Activated CD4-positive, alpha-beta T cell treated with anti-CD3 and anti-CD28 coated beads for 36 hours (primary cell): ENCODE results near the gene ZFYVE19. TPM values are rescaled to one million over a fixed set of nuclear protein-coding genes. Genes with fewer than 3 reads are reported as not detected.

ENCODE experiments used
- ATAC-seq: fragments of 200-7000 bp; cut with Tn5 transposase; one replicate; pipeline ENCODE4 v1.10.0; 2021; ENCODE audit warnings: mild to moderate bottlenecking, moderate library complexity
- CTCF ChIA-PET: fragments of 350-600 bp; sonication (Branson Sonifier 250); formaldehyde crosslinking; loops from one replicate; lab custom pipeline; 2021; ENCODE audit warnings: antibody characterized with exemption; lab: Charles Lee
- POLR2A ChIA-PET: fragments of 350-600 bp; sonication (Branson Sonifier 250); formaldehyde crosslinking; loops from one replicate; lab custom pipeline; 2021; ENCODE audit warnings: antibody characterized with exemption, inconsistent platforms; lab: Charles Lee
- DNase-seq: peaks from one replicate; pipeline ENCODE4 v3.0.0-alpha.2; 2020
- H3K27ac Mint-ChIP-seq: one replicate; pipeline ENCODE4 v1.8.0; 2021; ENCODE audit warnings: mixed read lengths
- H3K27me3 Mint-ChIP-seq: one replicate; pipeline ENCODE4 v1.8.0; 2021; ENCODE audit warnings: mixed read lengths
- H3K36me3 Mint-ChIP-seq: one replicate; pipeline ENCODE4 v1.8.0; 2021; ENCODE audit warnings: low read depth, mixed read lengths
- H3K4me1 Mint-ChIP-seq: one replicate; pipeline ENCODE4 v1.8.0; 2021; ENCODE audit warnings: mixed read lengths
- H3K4me3 Mint-ChIP-seq: one replicate; pipeline ENCODE4 v1.8.0; 2021; ENCODE audit warnings: mild to moderate bottlenecking, moderate library complexity, mixed read lengths
- H3K9me3 Mint-ChIP-seq: one replicate; pipeline ENCODE4 v1.8.0; 2021; ENCODE audit warnings: low read depth, mixed read lengths
- intact Hi-C, 2 experiments: fragments of 100-400 bp; cut with DNase I in 1 of 2; cut with micrococcal nuclease in 1 of 2; formaldehyde crosslinking; loops; one replicate each; pipeline versions ENCODE4 v1.14.2 to v1.15.1; 2022 to 2024; cut with DNase I, micrococcal nuclease
- total RNA-seq, 2 experiments: library from RNA; stranded (reverse); gene quantifications; one replicate each; pipeline ENCODE4 v1.2.3, GENCODE V29; 2021

Gene ZFYVE19
- total RNA-seq, 2 experiments from 2014 or later: 27.5 to 33.7 TPM

DNA sequence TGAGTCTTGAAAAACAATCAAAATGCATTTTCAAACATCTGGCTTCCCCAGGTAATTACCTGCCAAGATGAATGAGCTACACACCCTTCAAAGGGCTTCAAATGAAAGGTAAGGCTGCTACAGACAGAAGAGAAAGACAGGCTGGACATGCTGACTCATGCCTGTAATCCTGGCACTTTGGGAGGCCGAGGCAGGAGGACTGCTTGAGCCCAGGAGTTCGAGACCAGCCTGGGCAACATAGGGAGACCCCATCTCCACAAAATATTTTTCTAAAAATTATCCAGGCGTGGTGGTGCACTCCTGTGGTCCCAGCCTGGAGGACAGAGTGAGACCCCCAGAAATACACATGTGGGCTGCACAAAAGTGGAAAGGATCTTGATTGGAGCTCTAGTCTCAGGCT is 14.5 kb upstream of the ZFYVE19 start:
- Mint-ChIP-seq H3K36me3 (peaks cover 13% of the 10 kb centered on the region), H3K9me3 (no peaks in the 10 kb centered on the region), H3K4me1 (peaks cover 30% of the 10 kb centered on the region), H3K27me3 (no peaks in the 10 kb centered on the region), H3K4me3 (no peak overlapping the region), H3K27ac (no peak overlapping the region)
- CTCF ChIA-PET: interaction anchor here (0.7 to 1.5 kb wide), 7 partner anchors 10 to 902 kb away, joined by 3 to 5 read pairs (median 3); no protein-coding TSS in a partner anchor
- intact Hi-C loops: no loop called here
- DNase-seq (no peak), ATAC-seq (no peak)
- POLR2A ChIA-PET: interaction anchor here (0.6 kb wide), 1 partner anchor 51 kb away, joined by 3 read pairs; no protein-coding TSS in a partner anchor

DNA sequence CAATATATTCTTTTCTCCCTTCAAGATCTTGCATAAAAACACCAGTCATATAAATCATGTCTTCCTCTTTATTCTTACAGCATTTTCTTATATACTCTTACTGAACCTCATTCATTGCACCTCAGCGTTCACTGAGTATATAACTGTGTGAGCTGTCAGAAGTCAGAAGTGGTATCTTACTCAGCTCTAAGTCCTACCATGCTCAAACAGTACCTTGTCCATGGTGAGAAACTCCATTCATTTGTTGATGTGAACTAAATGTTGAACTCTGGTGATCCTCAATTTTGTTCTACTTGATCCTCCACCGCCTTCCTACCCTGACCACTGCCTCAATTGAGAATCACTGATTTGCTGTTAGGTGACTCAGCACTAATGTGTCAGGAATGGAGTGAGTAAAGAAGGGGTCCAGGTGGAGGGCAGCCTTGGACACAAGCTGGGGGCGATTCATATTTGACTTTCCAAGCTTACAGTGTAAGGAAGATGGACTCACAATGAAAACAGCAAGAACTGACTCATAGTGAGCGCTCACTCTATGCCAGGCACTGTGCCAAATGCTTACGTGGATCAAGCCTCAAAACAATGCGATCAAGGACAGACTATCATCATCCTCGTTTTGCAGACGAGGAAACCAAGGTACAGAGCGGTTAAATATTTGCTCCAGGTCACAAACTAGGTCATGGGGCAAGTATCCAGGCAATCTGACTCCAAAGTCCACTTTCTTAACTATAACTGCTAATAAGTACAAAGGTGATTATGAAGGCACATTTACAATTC is 13.5 kb upstream of the ZFYVE19 start:
- Mint-ChIP-seq H3K4me1 (peaks cover 29% of the 10 kb centered on the region), H3K9me3 (no peaks in the 10 kb centered on the region), H3K4me3 (no peak overlapping the region), H3K36me3 (peaks cover 20% of the 10 kb centered on the region), H3K27ac (peak overlapping the region; percentile 38), H3K27me3 (no peaks in the 10 kb centered on the region)
- DNase-seq (peak; percentile 74), ATAC-seq (peak; percentile 79)
- CTCF ChIA-PET: interaction anchor here (0.5 to 1.5 kb wide), 4 partner anchors 11 to 901 kb away, joined by 3 to 5 read pairs (median 3); no protein-coding TSS in a partner anchor
- intact Hi-C loops: no loop called here
- POLR2A ChIA-PET: no interaction called here

DNA sequence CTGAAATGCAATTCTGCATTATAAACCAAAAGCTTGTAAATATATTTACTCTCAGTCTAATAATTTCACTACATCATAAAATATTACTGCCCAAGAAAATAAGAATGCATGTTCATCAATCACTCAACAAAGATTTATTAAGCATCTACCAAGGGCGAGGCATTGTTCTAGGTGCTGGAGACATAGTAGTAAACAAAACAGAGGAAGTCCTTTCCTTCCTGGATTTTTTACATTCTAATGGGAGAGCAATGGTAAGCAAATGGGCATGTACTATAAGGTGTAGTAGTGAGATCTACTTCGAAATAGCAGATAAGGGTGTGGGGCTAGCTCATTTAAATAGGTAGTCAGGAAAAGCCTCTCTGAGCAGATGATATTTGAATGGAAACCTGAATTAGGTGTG is 10.8 kb upstream of the ZFYVE19 start:
- no peak overlapping the region for H3K27ac Mint-ChIP-seq
- peaks cover 26% of the 10 kb centered on the region for H3K36me3 Mint-ChIP-seq
- intact Hi-C loops: no loop called here
- H3K27me3 Mint-ChIP-seq: no peaks in the 10 kb centered on the region
- no peaks in the 10 kb centered on the region for H3K9me3 Mint-ChIP-seq
- H3K4me1 Mint-ChIP-seq: peaks cover 40% of the 10 kb centered on the region
- DNase-seq (no peak), ATAC-seq (no peak)
- POLR2A ChIA-PET: no interaction called here
- CTCF ChIA-PET: interaction anchor here (0.8 to 1.6 kb wide), 4 partner anchors 11 to 130 kb away, joined by 3 to 5 read pairs (median 4); no protein-coding TSS in a partner anchor
- no peak overlapping the region for H3K4me3 Mint-ChIP-seq

DNA sequence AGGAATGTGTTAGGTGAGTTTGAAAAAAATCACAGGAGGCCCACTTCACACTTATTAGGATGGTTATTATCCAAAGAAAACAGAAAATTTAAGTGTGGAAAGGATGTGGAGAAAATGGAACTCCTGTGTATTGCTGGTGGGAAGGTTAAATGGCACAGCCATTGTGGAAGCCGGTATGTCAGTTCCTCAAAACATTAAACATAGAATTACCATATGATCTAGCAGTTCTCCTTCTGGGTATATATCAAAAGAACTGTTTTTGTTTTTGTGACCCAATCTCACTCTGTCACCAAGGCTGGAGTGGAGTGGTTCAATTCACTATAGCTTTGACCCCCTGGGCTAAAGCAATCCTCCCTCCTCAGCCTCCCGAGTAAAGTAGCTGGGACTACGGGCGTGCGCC is 10.4 kb upstream of the ZFYVE19 start:
- peaks cover 29% of the 10 kb centered on the region for H3K36me3 Mint-ChIP-seq
- ChIA-PET CTCF (interaction anchor here (0.6 to 1.3 kb wide), 5 partner anchors 9 to 131 kb away, joined by 3 to 5 read pairs (median 3); no protein-coding TSS in a partner anchor), POLR2A (no interaction called here)
- ATAC-seq (no peak), DNase-seq (no peak)
- no peaks in the 10 kb centered on the region for H3K9me3 Mint-ChIP-seq
- peaks cover 42% of the 10 kb centered on the region for H3K4me1 Mint-ChIP-seq
- no peak overlapping the region for H3K27ac Mint-ChIP-seq
- H3K27me3 Mint-ChIP-seq: no peaks in the 10 kb centered on the region
- no peak overlapping the region for H3K4me3 Mint-ChIP-seq
- intact Hi-C loops: no loop called here

DNA sequence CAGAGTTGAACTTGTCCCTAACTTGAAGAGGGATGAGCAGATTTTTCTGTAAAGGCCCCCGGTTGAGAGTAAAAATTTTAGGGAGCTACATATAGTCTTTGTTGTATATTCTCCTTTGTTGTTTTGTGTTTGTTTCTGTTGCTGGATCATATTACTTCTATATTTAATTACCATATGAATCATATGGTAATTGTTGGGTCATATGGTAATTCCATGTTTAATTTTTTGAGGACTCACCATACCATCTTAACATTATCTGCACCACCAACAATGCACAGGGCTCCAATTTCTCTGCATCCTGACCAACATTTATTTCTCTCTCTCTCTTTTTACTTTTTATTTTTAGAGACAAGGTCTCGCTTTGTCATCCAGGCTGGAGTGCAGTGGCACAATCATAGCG is 7.4 kb upstream of the ZFYVE19 start:
- Mint-ChIP-seq H3K4me3 (no peak overlapping the region), H3K36me3 (peaks cover 26% of the 10 kb centered on the region)

DNA sequence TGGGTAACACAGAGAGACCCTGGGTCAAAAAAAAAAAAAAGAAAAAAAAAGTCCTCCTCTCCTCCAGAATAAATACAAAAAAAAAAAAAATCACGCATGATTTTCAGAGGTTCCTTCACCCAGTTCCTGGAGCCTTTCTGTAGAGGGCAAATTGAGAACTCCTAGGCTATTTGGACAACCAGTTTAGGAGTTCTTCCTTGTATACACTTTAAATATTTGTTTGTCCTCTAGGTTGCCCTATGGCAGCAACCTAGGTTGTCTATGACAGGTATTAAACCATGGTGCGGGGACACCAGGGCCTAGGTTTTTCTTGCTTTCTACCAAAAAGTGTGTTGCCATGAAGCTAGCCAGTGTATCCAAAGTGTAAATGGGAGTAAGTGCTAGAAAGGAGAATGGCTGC is 3.8 kb upstream of the ZFYVE19 start:
- Mint-ChIP-seq H3K27me3 (no peaks in the 10 kb centered on the region), H3K4me1 (peaks cover 30% of the 10 kb centered on the region), H3K36me3 (peaks cover 24% of the 10 kb centered on the region), H3K4me3 (no peak overlapping the region), H3K9me3 (no peaks in the 10 kb centered on the region), H3K27ac (no peak overlapping the region)
- ChIA-PET POLR2A (no interaction called here), CTCF (interaction anchor here (0.6 to 1.6 kb wide), 4 partner anchors 13 to 358 kb away, joined by 3 to 4 read pairs (median 3); no protein-coding TSS in a partner anchor)
- intact Hi-C loops: no loop called here
- DNase-seq (no peak), ATAC-seq (no peak)

More for the DNA sequence above, 7.4 kb upstream of the ZFYVE19 start:
- H3K27me3 Mint-ChIP-seq: no peaks in the 10 kb centered on the region
- POLR2A ChIA-PET: no interaction called here
- peaks cover 35% of the 10 kb centered on the region for H3K4me1 Mint-ChIP-seq
- no peak for DNase-seq
- no peak overlapping the region for H3K27ac Mint-ChIP-seq
- CTCF ChIA-PET: interaction anchor here (0.7 to 0.9 kb wide), 2 partner anchors 15 to 58 kb away, joined by 3 read pairs; no protein-coding TSS in a partner anchor
- ATAC-seq: no peak
- no peaks in the 10 kb centered on the region for H3K9me3 Mint-ChIP-seq
- intact Hi-C loops: no loop called here

DNA sequence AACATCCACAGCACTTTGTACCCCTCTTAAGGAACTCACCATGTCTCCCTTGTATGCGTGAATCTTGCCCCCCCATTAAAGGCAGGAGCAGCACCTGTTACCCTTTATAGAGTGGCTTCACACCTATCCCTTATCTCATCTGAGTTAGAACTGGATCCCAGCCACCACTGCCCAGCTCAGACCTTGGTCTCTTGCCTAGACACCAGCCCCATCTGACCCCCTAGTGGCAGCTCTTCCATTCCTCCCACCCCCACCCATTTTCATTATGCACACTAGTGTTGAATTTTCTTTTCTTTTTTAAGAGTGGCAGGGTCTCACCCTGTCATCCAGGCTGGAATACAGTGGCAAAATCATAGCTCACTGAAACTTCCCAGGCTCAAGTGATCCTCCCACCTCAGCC is 3.2 kb upstream of the ZFYVE19 start:
- peaks cover 30% of the 10 kb centered on the region for H3K4me1 Mint-ChIP-seq
- H3K4me3 Mint-ChIP-seq: no peak overlapping the region
- peaks cover 23% of the 10 kb centered on the region for H3K36me3 Mint-ChIP-seq
- no peaks in the 10 kb centered on the region for H3K27me3 Mint-ChIP-seq
- ATAC-seq (no peak), DNase-seq (no peak)
- POLR2A ChIA-PET: interaction anchor here (0.7 kb wide), 1 partner anchor 239 kb away, joined by 4 read pairs; no protein-coding TSS in a partner anchor
- no peak overlapping the region for H3K27ac Mint-ChIP-seq
- H3K9me3 Mint-ChIP-seq: no peaks in the 10 kb centered on the region
- CTCF ChIA-PET: interaction anchor here (0.6 to 1.6 kb wide), 2 partner anchors 12 to 19 kb away, joined by 3 read pairs; no protein-coding TSS in a partner anchor
- intact Hi-C loops: no loop called here

DNA sequence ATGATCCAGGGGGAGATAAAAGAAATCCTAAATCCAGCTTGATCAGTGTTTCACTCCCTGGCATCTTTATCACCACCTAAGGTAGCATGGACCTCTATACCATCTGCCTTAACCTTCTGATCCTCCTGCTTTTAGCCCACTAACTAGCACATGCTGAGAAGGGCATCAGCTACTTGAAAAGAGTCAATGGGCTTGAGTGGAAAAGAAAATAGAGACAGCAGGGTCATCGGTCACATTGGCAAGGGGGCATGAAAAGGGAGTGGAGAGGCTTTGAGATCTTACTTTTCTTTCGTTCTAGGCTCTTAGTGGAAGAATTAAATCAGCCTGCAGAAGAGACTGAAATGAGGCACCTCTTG is 239 bp upstream of the ZFYVE19 start:
- no peaks in the 10 kb centered on the region for H3K27me3 Mint-ChIP-seq
- H3K4me3 Mint-ChIP-seq: peak overlapping the region; percentile 91
- CTCF ChIA-PET: interaction anchor here (0.7 to 2.5 kb wide), 6 partner anchors 19 to 128 kb away, joined by 3 to 10 read pairs (median 6); partner anchors contain the start of gene VPS18

DNA sequence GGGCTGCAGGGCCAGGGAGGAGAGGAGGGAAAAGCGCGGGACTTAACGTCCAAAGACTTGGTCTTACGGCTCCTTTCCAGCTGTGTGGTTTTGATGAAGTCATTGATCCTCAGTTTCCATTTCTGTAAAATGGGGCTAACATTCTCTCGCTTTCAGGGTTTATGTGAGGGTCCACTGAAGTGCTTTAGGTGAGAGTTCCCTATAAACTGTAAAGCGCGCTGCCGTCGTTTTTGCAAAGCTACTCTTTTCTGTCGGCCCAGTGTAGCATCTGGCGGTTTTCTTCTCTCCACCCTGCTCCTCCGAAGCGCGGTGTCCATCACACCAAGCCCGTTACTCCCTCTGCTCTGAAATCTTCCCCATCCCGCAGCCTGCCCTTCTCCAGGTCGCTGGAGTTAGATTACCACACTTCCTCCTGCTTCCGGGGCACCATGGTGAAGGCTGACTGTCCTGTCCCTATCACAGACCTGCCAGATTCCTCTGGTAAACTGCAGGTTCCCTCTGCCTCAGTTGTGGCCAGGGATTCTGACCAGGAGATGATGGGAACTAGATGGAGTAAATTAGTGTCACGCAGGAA is 1.1 kb downstream of the ZFYVE19 start:
- peak overlapping the region; percentile 96 for H3K27ac Mint-ChIP-seq
- H3K36me3 Mint-ChIP-seq: peaks cover 19% of the 10 kb centered on the region
- ChIA-PET POLR2A (interaction anchor here (0.6 to 1.0 kb wide), 2 partner anchors 10 to 528 kb away, joined by 3 read pairs; no protein-coding TSS in a partner anchor), CTCF (interaction anchor here (0.9 to 2.4 kb wide), 3 partner anchors 25 to 87 kb away, joined by 4 to 10 read pairs (median 9); partner anchors contain the start of gene VPS18)
- intact Hi-C loops: loop anchor here (1.0 to 2.0 kb wide), 21 partner anchors 36 to 852 kb away; partner anchors contain the start of genes GCHFR (in 2 of the 2), INO80 (in 2 of the 2), RMDN3 (in 2 of the 2) and VPS18 (in 2 of the 2)
- DNase-seq (peak; percentile 12), ATAC-seq (no peak)
- H3K4me1 Mint-ChIP-seq: peaks cover 19% of the 10 kb centered on the region
- H3K27me3 Mint-ChIP-seq: no peaks in the 10 kb centered on the region
- no peaks in the 10 kb centered on the region for H3K9me3 Mint-ChIP-seq
- peak overlapping the region; percentile 91 for H3K4me3 Mint-ChIP-seq

More for the DNA sequence above, 239 bp upstream of the ZFYVE19 start:
- Mint-ChIP-seq H3K9me3 (no peaks in the 10 kb centered on the region), H3K36me3 (peaks cover 21% of the 10 kb centered on the region), H3K4me1 (peaks cover 22% of the 10 kb centered on the region), H3K27ac (peak overlapping the region; percentile 96)
- POLR2A ChIA-PET: interaction anchor here (0.7 to 0.8 kb wide), 2 partner anchors 63 to 242 kb away, joined by 3 read pairs; no protein-coding TSS in a partner anchor
- intact Hi-C loops: loop anchor here (1.0 to 2.0 kb wide), 21 partner anchors 38 to 854 kb away; partner anchors contain the start of genes GCHFR (in 2 of the 2), INO80 (in 2 of the 2), RMDN3 (in 2 of the 2) and VPS18 (in 2 of the 2)
- ATAC-seq (no peak), DNase-seq (no peak)

DNA sequence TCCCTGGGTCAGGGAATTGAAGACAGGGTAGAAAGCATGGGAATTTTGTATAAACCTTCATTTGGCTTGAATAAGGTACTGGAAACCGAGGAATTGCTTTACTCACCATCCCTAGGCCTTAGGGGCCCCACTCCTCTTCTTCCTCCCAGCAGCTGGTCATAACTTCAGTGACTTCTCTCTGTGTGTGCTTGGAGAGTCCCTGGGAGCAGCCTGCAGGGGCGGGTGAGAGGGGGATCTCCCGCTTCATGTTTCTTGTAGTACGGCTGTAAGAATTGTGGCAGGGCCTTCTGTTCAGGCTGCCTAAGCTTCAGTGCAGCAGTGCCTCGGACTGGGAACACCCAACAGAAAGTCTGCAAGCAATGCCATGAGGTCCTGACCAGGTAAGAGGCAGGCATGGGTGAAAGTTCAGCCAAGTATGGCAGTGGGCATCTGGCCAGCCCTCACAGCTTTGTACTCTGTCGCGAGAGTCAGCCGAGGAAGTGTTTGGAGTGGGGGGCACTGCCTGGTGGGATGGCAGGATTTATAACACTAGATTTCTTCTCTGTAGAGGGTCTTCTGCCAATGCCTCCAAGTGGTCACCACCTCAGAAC is 2.1 kb downstream of the ZFYVE19 start:
- no peaks in the 10 kb centered on the region for H3K27me3 Mint-ChIP-seq
- H3K36me3 Mint-ChIP-seq: peaks cover 22% of the 10 kb centered on the region
- DNase-seq (peak; percentile 23), ATAC-seq (no peak)
- CTCF ChIA-PET: interaction anchor here (2.4 kb wide), 1 partner anchor 86 kb away, joined by 10 read pairs; the partner anchor contains the start of gene VPS18
- intact Hi-C loops: no loop called here
- POLR2A ChIA-PET: no interaction called here
- no peaks in the 10 kb centered on the region for H3K9me3 Mint-ChIP-seq
- H3K4me3 Mint-ChIP-seq: peak overlapping the region; percentile 91
- H3K4me1 Mint-ChIP-seq: peaks cover 16% of the 10 kb centered on the region
- H3K27ac Mint-ChIP-seq: no peak overlapping the region
